K562 (cell line): Measurements from ENCODE around the gene PYCR2. TPM values are rescaled to one million over a fixed set of nuclear protein-coding genes. Genes with fewer than 3 reads are reported as not detected.

ENCODE experiments used
- CCNT2 ChIP-seq: IDR thresholded peaks from 2 replicates; pipeline ENCODE4 v1.6.1; 2011; ENCODE audit warnings: borderline replicate concordance, low read depth, mild to moderate bottlenecking, moderate library complexity, mixed read lengths, low read length; ENCODE audit not compliant: insufficient read length; ENCODE audit errors: extremely low read depth
- CTCFL ChIP-seq: IDR thresholded peaks from 2 replicates; pipeline ENCODE4 v1.6.1; 2011; ENCODE audit warnings: borderline replicate concordance, low read depth, mild to moderate bottlenecking, moderate library complexity, low read length; ENCODE audit not compliant: insufficient read depth, poor library complexity, severe bottlenecking
- FOSL1 ChIP-seq: fragments of 200-800 bp; sonication (Bioruptor generic); conservative IDR thresholded peaks from 2 replicates; pipeline ENCODE4 v1.6.1; 2016; ENCODE audit warnings: missing genetic modification characterization, missing compliant biosample characterization
- FOXA1 ChIP-seq: fragments of 450-650 bp; IDR thresholded peaks from 2 replicates; pipeline ENCODE4 v1.6.1; 2016; ENCODE audit warnings: mild to moderate bottlenecking, borderline replicate concordance
- GABPB1 ChIP-seq: sonication (generic); formaldehyde crosslinking; IDR thresholded peaks from 2 replicates; pipeline ENCODE4 v1.8.0; 2022; ENCODE audit warnings: mild to moderate bottlenecking, missing genetic modification reagents
- HBP1 ChIP-seq: fragments of 450-650 bp; formaldehyde crosslinking; IDR thresholded peaks from 2 replicates; pipeline ENCODE4 v1.4.0; 2022; ENCODE audit warnings: missing genetic modification characterization
- MTA2 ChIP-seq: fragments of 450-650 bp; IDR thresholded peaks from 2 replicates; pipeline ENCODE4 v1.6.1; 2016; ENCODE audit warnings: low read depth
- NFE2L1 ChIP-seq: fragments of 450-650 bp; IDR thresholded peaks from 2 replicates; pipeline ENCODE4 v1.6.1; 2016; ENCODE audit warnings: missing genetic modification characterization, low read depth, mild to moderate bottlenecking, missing compliant biosample characterization, moderate library complexity, borderline replicate concordance
- PPARD ChIP-seq: fragments of 250-450 bp; sonication (Bioruptor Pico); IDR thresholded peaks from 2 replicates; pipeline ENCODE4 v1.8.0; 2022; ENCODE audit warnings: inconsistent platforms, mild to moderate bottlenecking, moderate library complexity
- SMARCA5 ChIP-seq: fragments of 450-650 bp; IDR thresholded peaks from 2 replicates; pipeline ENCODE4 v1.6.1; 2016
- SP1 ChIP-seq: sonication (generic); formaldehyde crosslinking; IDR thresholded peaks from 2 replicates; pipeline ENCODE4 v1.8.1; 2022; ENCODE audit warnings: mild to moderate bottlenecking, missing genetic modification reagents
- SRSF3 ChIP-seq: fragments of 200-400 bp; formaldehyde crosslinking; IDR thresholded peaks from 2 replicates; pipeline ENCODE4 v1.6.1; 2016; ENCODE audit warnings: mild to moderate bottlenecking, low read length, moderate library complexity; ENCODE audit not compliant: insufficient read depth
- TAL1 ChIP-seq: fragments of 450-650 bp; IDR thresholded peaks from 2 replicates; pipeline ENCODE4 v1.6.1; 2016; ENCODE audit warnings: mild to moderate bottlenecking
- ZBTB5 ChIP-seq: fragments of 450-650 bp; IDR thresholded peaks from 2 replicates; pipeline ENCODE4 v1.6.1; 2017; ENCODE audit warnings: antibody characterized with exemption
- ZEB2 ChIP-seq: fragments of 450-650 bp; IDR thresholded peaks from 2 replicates; pipeline ENCODE4 v1.6.1; 2016
- ZMIZ1 ChIP-seq, 2 experiments: fragments of 150-350 bp in 1 of 2; IDR thresholded peaks; 2 replicates each; pipeline ENCODE4 v1.6.1; 2012 to 2016; ENCODE audit warnings: low read depth in 2 of 2, low read length in 2 of 2, mild to moderate bottlenecking in 1 of 2, moderate library complexity in 1 of 2
- ZNF121 ChIP-seq: sonication (generic); formaldehyde crosslinking; conservative IDR thresholded peaks from 2 replicates; pipeline ENCODE4 v1.8.0; 2022; ENCODE audit warnings: missing genetic modification reagents
- ZNF232 ChIP-seq: sonication (generic); formaldehyde crosslinking; IDR thresholded peaks from 2 replicates; pipeline ENCODE4 v1.8.0; 2022; ENCODE audit warnings: mild to moderate bottlenecking, missing genetic modification reagents
- ZNF354B ChIP-seq: fragments of 250-450 bp; sonication (Bioruptor Pico); IDR thresholded peaks from 2 replicates; pipeline ENCODE4 v1.4.0; 2020
- polyA plus RNA-seq, 8 experiments: library from polyadenylated mRNA; depleted of rRNA in 4 of 8; stranded (reverse) in 5 of 8; unstranded in 3 of 8; fragments of >200 nt; fragmentation: Nextera tagmentation in 2 of 8; fragmentation: Illumina TruSeq in 1 of 8; extraction: Ambion mirVana in 2 of 8; extraction: Trizol in 1 of 8; gene quantifications; 2 replicates each; pipeline versions ENCODE4 v1.2.1 to v1.2.3, GENCODE V29; 2011 to 2014; ENCODE audit warnings: inconsistent platforms in 1 of 8, missing spikeins in 1 of 8
- total RNA-seq, 7 experiments: library from RNA; depleted of rRNA in 6 of 7; stranded (reverse); fragments of >200 nt in 6 of 7; fragmentation: Illumina TruSeq in 2 of 7; extraction: Trizol in 2 of 7; gene quantifications; 2 replicates each; pipeline versions ENCODE4 v1.2.1 to v1.2.3, GENCODE V29; 2011 to 2021; ENCODE audit warnings: low replicate concordance in 1 of 7

PYCR2 gene
- total and polyA plus RNA-seq, 9 of the 15 experiments (the other 6 are each of a cell fraction or from before 2014, with no cell fraction given) = 5.5 to 219 (median 127) TPM

- TF ChIP-seq ZMIZ1 (IDR thresholded peaks at IDR 0.05; ENCODE audit: low read depth in 2 of 2, low read length in 2 of 2) = no peak
- no peak for TF ChIP-seq FOXA1
- no peak for TF ChIP-seq ZNF121 (CRISPR knock-in tag)
- 0 out of 2 replicates have a peak, but pooled peaks have one; percentile 11 for TF ChIP-seq TAL1
- no peak for TF ChIP-seq CTCFL
- TF ChIP-seq CCNT2 = peak; percentile 77
- no peak for TF ChIP-seq SMARCA5
- TF ChIP-seq GABPB1 (CRISPR knock-in tag) = no peak
- TF ChIP-seq ZEB2 = 0 out of 2 replicates have a peak, but pooled peaks have one; percentile 48
- TF ChIP-seq SP1 = peak; percentile 38; the same call in 1 of the 2 replicates
- TF ChIP-seq ZNF354B (CRISPR knock-in tag) = no peak
- peak; percentile 39; the same call in 1 of the 2 replicates for TF ChIP-seq FOSL1 (tag)
- no peak for TF ChIP-seq NFE2L1
- peak; percentile 41 for TF ChIP-seq MTA2
- TF ChIP-seq PPARD (CRISPR knock-in tag) = no peak
- no peak for TF ChIP-seq SRSF3
- no peak for TF ChIP-seq HBP1
- no peak for TF ChIP-seq ZBTB5
- peak; percentile 22; the same call in 1 of the 2 replicates for TF ChIP-seq ZNF232 (CRISPR knock-in tag)
Observed at GRCh38 chr1:225931270-225932136, 7.5 kb upstream of the PYCR2 start (continued).
